Measurements from ENCODE around the gene NWD2.

DNA sequence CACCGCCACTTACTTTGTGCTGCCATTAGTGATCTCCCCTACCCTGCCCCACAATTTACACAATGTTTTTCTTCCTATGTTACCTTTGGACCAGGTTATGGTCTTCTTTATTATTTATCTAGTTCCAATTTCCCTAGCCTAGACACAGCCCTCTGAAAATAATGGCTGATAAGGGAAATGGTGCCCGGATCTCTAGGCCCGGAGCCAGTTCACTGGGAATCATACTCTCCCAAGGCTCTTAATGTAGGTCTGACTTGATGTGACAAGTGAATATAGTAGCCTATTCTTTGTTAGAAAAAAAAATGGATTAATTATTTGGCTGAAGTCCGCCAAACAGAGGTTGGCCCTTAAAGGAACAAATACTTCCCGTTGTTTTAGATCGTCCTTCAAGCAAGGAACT is 233.6 kb downstream of the NWD2 start:
- TF ChIP-seq, protein P1, sequence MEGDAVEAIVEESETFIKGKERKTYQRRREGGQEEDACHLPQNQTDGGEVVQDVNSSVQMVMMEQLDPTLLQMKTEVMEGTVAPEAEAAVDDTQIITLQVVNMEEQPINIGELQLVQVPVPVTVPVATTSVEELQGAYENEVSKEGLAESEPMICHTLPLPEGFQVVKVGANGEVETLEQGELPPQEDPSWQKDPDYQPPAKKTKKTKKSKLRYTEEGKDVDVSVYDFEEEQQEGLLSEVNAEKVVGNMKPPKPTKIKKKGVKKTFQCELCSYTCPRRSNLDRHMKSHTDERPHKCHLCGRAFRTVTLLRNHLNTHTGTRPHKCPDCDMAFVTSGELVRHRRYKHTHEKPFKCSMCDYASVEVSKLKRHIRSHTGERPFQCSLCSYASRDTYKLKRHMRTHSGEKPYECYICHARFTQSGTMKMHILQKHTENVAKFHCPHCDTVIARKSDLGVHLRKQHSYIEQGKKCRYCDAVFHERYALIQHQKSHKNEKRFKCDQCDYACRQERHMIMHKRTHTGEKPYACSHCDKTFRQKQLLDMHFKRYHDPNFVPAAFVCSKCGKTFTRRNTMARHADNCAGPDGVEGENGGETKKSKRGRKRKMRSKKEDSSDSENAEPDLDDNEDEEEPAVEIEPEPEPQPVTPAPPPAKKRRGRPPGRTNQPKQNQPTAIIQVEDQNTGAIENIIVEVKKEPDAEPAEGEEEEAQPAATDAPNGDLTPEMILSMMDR (IDR thresholded peaks at IDR 0.05) = no peak
- TF ChIP-seq POLR2A (IDR thresholded peaks at IDR 0.05) = no peak
